AG09309 (cell line): ENCODE results near the gene GRIK2.

Source experiments
- DNase-seq: peaks from one replicate; pipeline ENCODE4 v3.0.0-alpha.2; 2010; ENCODE audit warnings: low read depth
- H3K4me3 ChIP-seq: 2 replicates; pipeline ENCODE4 v1.5.1; 2011; ENCODE audit warnings: mild to moderate bottlenecking, low read depth, low read length, moderate library complexity; ENCODE audit not compliant: control insufficient read depth
- TF ChIP-seq, protein P1 (sequence below): IDR thresholded peaks from 2 replicates; pipeline ENCODE4 v1.5.1; 2011; ENCODE audit warnings: mild to moderate bottlenecking, low read depth, low read length, inconsistent platforms; ENCODE audit not compliant: insufficient read depth, control insufficient read depth; ENCODE audit errors: missing control alignments

GRIK2 gene

DNA sequence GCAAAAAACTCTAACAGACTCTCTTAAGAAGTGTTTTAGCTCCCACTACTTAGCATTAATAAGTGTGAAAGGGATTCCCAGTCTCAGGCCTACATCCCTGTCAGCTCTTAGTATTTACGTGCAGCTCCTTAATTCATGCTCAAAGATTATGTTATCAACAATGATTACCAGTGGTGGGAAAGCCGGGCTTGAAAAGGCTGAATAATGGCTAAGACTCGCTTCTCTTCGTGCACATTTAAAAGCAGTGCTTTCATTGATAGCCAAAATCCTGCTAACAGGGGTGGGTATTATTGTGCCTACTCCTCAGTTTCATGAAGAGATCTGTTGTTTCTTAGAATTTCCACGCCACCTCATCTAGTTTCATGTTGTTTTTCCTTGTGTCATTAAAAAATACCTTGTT lies 518.8 kb downstream of the GRIK2 start:
- TF ChIP-seq, protein P1, sequence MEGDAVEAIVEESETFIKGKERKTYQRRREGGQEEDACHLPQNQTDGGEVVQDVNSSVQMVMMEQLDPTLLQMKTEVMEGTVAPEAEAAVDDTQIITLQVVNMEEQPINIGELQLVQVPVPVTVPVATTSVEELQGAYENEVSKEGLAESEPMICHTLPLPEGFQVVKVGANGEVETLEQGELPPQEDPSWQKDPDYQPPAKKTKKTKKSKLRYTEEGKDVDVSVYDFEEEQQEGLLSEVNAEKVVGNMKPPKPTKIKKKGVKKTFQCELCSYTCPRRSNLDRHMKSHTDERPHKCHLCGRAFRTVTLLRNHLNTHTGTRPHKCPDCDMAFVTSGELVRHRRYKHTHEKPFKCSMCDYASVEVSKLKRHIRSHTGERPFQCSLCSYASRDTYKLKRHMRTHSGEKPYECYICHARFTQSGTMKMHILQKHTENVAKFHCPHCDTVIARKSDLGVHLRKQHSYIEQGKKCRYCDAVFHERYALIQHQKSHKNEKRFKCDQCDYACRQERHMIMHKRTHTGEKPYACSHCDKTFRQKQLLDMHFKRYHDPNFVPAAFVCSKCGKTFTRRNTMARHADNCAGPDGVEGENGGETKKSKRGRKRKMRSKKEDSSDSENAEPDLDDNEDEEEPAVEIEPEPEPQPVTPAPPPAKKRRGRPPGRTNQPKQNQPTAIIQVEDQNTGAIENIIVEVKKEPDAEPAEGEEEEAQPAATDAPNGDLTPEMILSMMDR: no peak
- H3K4me3 ChIP-seq: no peak overlapping the region
- DNase-seq: no peak

DNA sequence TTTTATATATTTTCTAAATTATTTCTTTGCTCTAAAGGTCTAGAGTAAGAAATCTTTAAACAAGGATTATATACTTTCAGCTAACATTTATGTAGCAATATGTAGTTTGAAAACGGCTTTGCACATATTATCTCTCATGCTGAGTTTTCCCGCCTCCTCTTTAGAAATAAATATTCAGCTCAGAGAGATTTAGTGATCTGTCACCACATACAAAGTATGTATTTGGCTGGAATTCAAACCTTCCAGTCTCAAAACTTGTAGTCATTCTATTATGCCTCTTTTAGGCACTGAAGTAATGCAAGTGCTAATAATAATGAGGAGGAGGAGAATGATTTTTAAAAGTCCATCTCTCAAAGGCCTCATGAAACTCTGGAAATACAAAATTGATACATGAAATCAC lies 525.0 kb downstream of the GRIK2 start:
- TF ChIP-seq, protein P1: no peak
- no peak overlapping the region for H3K4me3 ChIP-seq
- no peak for DNase-seq

DNA sequence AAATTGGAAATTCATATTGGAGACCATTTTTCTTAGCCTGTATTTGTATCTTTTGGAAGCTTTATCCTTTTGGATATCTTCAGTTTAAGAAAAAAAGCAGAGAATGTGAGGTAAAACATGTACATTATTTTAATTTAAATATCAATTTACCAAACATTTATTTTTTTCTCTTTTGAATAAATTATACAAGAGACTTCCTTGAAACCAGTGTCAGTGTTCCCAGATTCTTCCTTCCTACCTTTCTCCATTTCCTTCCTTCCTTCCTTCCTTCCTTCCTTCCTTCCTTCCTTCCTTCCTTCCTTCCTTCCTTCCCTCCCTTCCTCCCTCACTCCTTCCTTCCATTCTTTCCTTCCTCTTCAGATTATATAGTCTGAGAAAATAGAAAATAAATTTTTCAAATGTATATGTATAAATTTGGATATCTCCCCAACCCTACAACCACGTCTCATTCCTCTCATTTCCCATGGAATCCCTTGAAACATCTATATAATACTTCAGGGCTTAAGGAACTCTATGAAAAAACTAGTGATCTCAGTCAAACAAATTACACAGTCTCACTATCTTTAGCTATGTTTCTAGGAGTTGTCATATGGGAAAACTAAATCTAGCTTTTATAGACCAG lies 528.4 kb downstream of the GRIK2 start:
- H3K4me3 ChIP-seq: no peak overlapping the region
- TF ChIP-seq, protein P1: no peak
- no peak for DNase-seq

DNA sequence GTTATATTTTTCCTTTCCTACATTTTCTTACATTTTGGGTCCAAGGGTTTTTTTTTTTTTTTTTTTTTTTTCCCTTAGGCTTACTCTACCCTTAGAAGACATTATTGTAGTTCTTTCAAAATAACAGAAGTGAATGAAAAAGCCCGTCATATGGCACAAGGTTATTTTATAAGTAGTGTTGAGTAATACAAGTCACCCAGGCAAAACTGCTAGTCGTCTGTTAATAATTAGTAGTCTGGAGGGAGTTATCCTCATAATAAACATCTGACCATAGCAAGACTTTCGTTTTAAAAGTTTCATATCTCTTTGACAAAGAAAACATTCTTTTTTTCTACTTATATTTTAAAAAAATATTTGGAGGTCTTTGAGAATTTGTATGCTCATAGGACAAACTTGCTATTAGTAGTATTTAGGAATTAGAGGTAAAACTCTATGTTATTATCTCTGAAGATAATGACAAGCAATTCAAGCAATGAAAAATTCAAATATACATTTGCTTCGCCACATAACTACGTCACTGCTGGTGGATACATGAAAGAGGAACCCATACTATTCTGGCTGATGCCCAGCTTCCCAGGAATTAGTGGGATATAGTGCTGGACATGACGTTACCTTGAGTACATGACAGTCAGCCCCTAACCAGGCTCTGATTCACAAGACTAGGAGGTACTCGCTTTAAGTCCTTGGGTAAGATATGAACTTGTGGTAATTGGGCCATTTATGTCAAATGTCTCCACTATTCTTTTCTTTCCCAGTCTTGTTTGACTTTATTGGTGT lies 532.8 kb downstream of the GRIK2 start:
- H3K4me3 ChIP-seq: no peak overlapping the region
- TF ChIP-seq, protein P1: no peak
- DNase-seq: peak; percentile 29

DNA sequence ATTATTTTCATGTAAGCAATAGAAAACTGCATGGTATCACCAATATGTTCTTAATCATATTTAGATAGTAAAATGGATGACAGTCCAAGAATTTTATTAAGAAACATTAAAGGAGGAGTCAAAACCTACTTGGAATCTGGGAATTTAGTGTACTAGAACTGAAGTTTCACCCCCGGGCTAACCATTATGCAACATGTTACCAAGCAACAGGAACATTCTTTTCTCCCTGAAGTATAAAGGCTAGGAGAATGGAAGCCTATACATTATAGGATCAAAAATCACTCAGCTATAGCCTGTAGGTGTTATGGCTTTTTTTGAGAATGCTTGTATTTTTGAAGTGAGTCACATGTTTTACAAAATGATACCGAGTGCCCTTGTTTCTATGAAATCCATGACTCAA lies 538.3 kb downstream of the GRIK2 start:
- TF ChIP-seq, protein P1: no peak
- no peak for DNase-seq
- no peak overlapping the region for H3K4me3 ChIP-seq

DNA sequence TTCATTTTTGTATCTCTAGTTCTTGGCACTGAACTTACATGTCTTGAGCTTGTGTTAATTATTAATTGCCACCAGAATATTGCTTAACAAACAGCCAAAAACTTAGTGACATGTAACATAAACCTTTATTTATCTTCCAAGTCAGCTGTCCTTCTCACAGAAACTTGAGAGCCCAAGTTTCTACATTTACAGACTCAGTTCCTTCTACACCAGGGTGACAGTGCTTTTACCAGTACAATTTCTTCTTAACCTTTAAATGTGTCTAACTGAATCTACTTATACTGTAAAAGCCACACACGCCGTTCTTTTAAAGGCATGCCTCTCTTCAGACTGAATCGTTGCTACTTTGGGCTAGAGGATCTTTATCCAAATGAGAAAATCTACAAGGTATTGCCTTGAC lies 539.2 kb downstream of the GRIK2 start:
- TF ChIP-seq, protein P1: no peak
- H3K4me3 ChIP-seq: no peak overlapping the region
- no peak for DNase-seq
